Skin of body (tissue), 2 donors: ENCODE results near the gene DEFB114. TPM values are rescaled to one million over a fixed set of nuclear protein-coding genes. Genes with fewer than 3 reads are reported as not detected.

Experiments used
- DNase-seq: peaks from one replicate; lab custom pipeline; 2025; lab: John Stamatoyannopoulos, UW
- total RNA-seq: library from RNA; depleted of rRNA; stranded (reverse); fragments of >200 nt; gene quantifications from one replicate; pipeline ENCODE4 v1.2.3, GENCODE V29; 2014

Gene DEFB114
- total RNA-seq, 1 donor from 2014 or later: not detected

DNA sequence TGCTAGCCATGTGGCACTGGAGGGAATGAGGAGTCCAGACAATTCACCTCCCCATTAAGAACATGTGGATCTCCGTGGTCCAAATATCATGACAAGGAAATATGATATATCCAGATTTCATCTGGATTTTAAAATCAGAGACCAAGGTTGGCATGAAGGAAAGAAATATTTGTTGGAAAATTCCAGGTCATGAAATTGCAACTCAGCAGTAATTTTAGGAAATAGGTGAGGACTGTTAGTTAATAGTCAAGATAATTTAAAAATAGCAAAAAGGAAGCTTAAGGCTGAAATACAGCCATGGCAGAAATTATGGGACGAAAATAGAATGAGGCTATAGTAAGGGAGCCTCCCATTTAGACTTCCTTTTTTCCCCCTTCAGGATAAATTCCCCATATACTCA is 26.9 kb downstream of the DEFB114 start:
- DNase-seq: no peak

- DNase-seq: no peak
These were observed 28.6 kb downstream of the DEFB114 start for GRCh38 chr6:49935387-49935786.

GRCh38 chr6:49934770-49935169 is 29.2 kb downstream of the DEFB114 start:
- DNase-seq: no peak

DNA sequence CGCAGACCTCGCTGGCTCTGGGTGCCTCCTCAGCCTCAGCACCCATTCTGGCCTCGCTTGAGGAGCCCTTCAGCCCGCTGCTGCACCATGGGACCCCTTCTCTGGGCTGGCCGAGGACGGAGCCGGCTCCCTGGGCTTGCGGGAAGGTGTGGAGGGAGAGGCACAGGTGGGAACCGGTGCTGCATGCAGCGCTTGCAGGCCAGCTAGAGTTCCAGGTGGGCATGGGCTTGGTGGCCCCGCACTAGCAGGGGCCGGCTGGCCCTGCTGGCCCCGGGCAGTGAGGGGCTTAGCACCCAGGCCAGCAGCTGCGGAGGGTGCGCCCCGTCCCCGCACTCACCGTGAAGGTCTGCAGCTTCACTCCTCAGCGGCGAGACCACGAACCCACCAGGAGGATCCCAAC is 30.4 kb downstream of the DEFB114 start:
- no peak for DNase-seq

- DNase-seq: no peak
These were observed 34.6 kb downstream of the DEFB114 start for GRCh38 chr6:49929340-49929739.

DNA sequence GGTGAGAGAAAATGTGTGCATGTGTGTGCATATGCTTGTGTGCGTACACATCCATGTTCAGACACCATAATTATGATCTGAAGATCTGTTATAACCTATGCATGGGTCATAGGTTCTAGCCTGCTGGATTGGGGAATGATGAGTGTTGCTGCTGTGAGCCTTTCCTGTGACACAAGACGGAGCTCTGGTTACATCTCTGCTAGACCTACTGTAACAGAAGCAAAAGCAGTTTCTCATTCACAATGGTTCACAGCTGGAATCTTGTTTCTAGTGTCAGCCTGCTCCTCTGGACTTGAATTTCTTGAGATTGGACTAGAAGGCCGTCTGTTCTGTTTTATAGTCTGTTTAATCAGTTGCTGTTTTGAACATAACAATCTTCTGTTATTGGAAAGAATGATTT is 40.1 kb downstream of the DEFB114 start:
- DNase-seq: no peak

DNA sequence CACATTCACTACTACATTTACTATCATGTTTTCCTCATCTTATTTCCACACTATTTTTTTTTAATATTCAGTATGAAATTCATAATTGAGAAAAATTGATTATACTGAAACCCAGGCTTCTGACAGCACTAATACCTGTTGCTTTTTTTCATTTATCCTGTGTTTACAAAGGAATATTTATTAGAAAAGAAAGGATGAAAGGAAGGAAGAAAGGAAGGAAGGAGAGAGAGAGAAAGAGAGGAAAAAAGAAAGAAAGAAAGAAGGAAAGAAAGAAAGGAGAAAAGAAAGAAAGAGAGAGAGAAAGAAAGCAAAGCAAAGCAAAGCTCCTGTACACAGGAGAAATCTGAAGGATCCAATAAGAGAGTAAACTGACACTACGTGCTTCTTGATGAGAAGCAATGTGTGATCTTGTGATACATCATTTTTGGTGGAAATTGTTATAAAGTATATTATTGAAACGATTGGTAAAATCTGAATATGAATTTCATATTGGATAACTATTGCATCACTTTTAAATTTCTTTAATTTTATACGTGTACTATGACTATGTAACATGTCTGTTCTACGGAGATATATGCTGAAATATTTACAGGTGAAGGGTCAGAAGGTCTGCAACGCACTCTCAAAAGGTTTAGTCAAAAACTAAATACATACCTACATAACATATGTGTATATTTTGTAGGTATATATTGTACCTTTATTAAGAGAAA is 43.9 kb downstream of the DEFB114 start:
- DNase-seq: no peak

GRCh38 chr6:49919261-49919660 is 44.7 kb downstream of the DEFB114 start:
- DNase-seq: no peak

DNA sequence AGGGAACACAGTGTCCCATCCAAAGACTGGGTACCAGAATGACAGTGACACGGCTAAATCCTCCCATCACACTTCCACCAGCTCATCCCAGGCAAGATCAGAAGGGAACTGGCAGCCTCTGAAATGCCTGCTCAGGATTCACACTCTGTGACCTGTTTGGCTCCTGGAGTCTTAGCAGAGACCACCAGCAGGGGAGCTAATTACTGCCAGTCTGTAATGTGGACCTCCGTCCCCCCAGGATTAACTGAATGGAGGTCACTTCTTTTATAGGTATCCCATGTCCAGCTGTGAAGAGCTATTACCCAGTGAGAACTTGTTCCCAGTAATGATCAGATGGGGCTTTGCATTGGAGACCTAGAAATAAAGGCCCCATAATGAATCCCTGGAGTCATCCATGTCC is 45.2 kb downstream of the DEFB114 start:
- DNase-seq: no peak

DNA sequence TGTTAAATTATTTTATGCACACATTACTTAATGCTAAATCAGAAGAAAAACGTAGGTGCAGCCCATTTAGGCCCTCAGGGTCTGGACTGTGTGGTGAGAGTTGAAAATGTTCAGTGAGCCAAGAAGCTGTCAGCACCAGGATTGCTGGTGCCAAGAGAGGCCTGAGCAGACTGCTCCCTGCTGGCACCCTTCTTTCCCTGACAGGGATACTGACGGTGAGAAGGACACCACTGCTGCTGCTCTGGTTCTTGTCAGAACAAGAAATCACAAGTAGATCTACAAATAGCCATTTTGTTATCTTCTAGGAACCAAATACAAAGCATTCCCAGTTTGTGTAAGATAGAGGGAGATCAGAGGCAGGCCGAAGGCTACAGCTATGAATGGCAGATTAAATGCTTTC is 48.9 kb downstream of the DEFB114 start:
- DNase-seq: no peak

DNA sequence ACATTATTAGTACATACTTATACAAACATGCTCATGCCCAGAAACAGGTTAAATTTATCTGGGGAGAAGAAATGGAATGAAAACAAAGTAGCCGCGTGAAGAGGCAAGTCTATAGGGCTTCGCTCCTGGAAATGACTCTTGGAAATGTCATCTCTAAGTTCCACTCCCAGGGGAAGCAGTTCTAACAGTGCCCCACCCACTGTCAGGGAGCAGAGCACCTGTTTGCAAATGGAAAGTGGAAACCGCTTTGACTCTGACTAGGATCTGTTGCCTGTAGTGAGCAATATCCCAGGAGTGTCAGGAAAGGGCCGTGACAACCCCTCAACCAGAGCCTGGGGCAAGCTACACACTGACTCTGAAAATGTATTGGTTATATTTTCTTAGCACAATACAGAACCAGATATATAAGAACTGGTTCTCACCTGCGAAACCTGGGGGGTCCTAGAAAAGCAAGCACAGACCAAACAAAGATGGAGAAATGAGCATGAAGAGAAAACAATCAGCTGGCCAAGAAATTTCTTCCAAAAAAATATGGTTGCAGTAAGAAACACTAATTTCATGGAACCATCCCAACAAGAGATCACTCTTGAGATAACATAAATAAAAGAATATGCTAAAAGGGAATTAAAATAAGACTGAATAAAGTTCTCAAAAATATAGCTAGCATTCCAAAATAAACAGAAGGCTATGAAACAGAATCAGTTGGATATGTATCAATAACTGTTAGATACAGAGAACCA is 50.2 kb downstream of the DEFB114 start:
- no peak for DNase-seq

GRCh38 chr6:49912196-49912595 is 51.8 kb downstream of the DEFB114 start:
- no peak for DNase-seq

DNA sequence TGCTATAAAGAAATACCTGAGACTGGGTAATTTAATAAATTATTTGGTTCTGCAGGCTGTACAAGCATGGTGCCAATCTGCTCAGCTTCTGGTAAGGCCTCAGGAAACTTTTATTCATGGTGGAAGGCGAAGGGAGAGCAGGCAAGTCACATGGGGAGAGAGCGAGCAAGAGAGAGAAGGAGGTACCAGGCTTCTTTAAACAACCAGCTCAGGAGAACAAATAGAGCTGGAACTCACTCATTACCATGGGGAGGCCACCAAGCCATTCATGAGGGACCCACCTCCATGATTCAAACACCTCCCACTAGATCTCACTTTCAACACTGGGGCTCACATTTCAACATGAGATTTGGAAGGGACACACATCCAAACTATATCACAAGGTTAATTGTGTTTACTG is 52.7 kb downstream of the DEFB114 start:
- DNase-seq: no peak

Other genes with a start within 250 kb of the DEFB114 start
- 7.4 TPM for gene CRISP3, start 219.8 kb downstream of the DEFB114 start, total RNA-seq
- not detected for gene PGK2, start 176.9 kb downstream of the DEFB114 start, total RNA-seq
- not detected for gene CRISP1, start 97.6 kb downstream of the DEFB114 start, total RNA-seq
- gene DEFB113, start 5.5 kb upstream of the DEFB114 start, total RNA-seq: not detected
- gene DEFB110, start 57.8 kb upstream of the DEFB114 start, total RNA-seq: not detected
- not detected for gene DEFB112, start 85.8 kb upstream of the DEFB114 start, total RNA-seq